ENCODE measurements around the gene LEKR1. TPM values are rescaled to one million over a fixed set of nuclear protein-coding genes. Genes with fewer than 3 reads are reported as not detected.

Gene LEKR1
- total and polyA plus RNA-seq, 9 of the 15 experiments (the other 6 are each of a cell fraction or from before 2014, with no cell fraction given): 0.76 to 1.8 (median 1.2) TPM

DNA sequence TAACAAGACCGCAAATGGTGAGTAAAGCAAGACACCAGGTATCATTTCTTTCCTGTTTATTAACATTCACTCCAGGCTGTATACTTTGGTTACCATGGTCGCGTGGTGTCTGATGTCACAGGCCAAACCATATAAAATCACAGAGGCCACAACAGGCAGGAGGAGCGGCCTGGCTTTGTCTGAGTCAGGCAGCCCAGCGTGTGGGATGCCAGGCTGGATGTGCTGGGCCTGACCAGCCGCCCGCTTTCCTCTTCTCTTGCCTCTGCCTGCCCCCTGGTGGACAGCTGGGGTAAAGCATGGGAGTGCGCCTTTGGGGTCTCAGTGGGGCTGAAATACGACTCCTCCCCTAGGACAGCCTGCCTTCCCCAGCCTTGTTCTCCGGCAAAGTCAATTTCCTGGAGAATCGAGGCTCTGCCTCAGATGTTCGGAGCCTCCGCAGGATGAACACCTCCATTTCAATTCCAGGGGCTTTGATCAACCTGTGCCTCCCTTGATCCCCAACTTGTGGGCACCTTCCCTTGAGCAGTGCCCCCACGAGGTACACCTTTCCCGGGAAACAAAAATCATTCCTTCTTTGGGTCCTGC is 255.6 kb downstream of the LEKR1 start (continued):
- TF ChIP-seq, protein P1, sequence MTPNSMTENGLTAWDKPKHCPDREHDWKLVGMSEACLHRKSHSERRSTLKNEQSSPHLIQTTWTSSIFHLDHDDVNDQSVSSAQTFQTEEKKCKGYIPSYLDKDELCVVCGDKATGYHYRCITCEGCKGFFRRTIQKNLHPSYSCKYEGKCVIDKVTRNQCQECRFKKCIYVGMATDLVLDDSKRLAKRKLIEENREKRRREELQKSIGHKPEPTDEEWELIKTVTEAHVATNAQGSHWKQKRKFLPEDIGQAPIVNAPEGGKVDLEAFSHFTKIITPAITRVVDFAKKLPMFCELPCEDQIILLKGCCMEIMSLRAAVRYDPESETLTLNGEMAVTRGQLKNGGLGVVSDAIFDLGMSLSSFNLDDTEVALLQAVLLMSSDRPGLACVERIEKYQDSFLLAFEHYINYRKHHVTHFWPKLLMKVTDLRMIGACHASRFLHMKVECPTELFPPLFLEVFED (CRISPR knock-in tag; conservative IDR thresholded peaks at IDR 0.05): 0 out of 2 replicates have a peak, but pooled peaks have one; percentile 64
- 0 out of 4 replicates have a peak, but pooled peaks of 1 of the 2 experiments have one; percentile 14 for TF ChIP-seq TEAD1 (CRISPR knock-in tag; IDR thresholded peaks at IDR 0.05)
- TF ChIP-seq PURB (CRISPR knock-in tag; IDR thresholded peaks at IDR 0.05; ENCODE audit: low read depth): no peak
- peak; percentile 72 for TF ChIP-seq CTBP1 (IDR thresholded peaks at IDR 0.05; ENCODE audit: borderline replicate concordance)
- TF ChIP-seq SMAD2 (IDR thresholded peaks at IDR 0.05; ENCODE audit: low read depth, low read length): no peak
- peak; percentile 19; the same call in 1 of the 2 replicates for TF ChIP-seq FOXK1 (CRISPR knock-in tag; IDR thresholded peaks at IDR 0.05; ENCODE audit: borderline replicate concordance)
- peak; percentile 96 to 97 for TF ChIP-seq RAD21 (CRISPR knock-in tag; conservative IDR thresholded peaks at IDR 0.05 in 1 of 2, IDR thresholded peaks at IDR 0.05 in 1 of 2)
- TF ChIP-seq KLF13 (tag; IDR thresholded peaks at IDR 0.05; ENCODE audit: borderline replicate concordance, low read depth): 0 out of 2 replicates have a peak, but pooled peaks have one; percentile 23
- TF ChIP-seq DMBX1 (CRISPR knock-in tag; IDR thresholded peaks at IDR 0.05; ENCODE audit: borderline replicate concordance): peak; percentile 63; the same call in 1 of the 2 replicates
- peak; percentile 94 for TF ChIP-seq SMC3 (conservative IDR thresholded peaks at IDR 0.05; ENCODE audit: insufficient read depth, low read depth, low read length)
- 0 out of 2 replicates have a peak, but pooled peaks have one; percentile 41 for TF ChIP-seq HDGF (IDR thresholded peaks at IDR 0.05)
- TF ChIP-seq FOXM1 (IDR thresholded peaks at IDR 0.05; ENCODE audit: low read depth): no peak
- TF ChIP-seq FOXM1 (CRISPR knock-in tag; IDR thresholded peaks at IDR 0.05; ENCODE audit: low read depth): no peak
- no peak for TF ChIP-seq ZNF408 (CRISPR knock-in tag; IDR thresholded peaks at IDR 0.05; ENCODE audit: low read depth)
- no peak for TF ChIP-seq ZNF79 (CRISPR knock-in tag; IDR thresholded peaks at IDR 0.05; ENCODE audit: low read depth)
- TF ChIP-seq ZNF175 (CRISPR knock-in tag; IDR thresholded peaks at IDR 0.05; ENCODE audit: low read depth): 0 out of 2 replicates have a peak, but pooled peaks have one; percentile 21
- 0 out of 2 replicates have a peak, but pooled peaks have one; percentile 45 for TF ChIP-seq TARDBP (IDR thresholded peaks at IDR 0.05)
- peak in 1 of 2 experiments; percentile 26; a peak in 1 of 4 replicates for TF ChIP-seq KDM1A (IDR thresholded peaks at IDR 0.05)
- TF ChIP-seq FOXK2 (conservative IDR thresholded peaks at IDR 0.05 in 1 of 2, IDR thresholded peaks at IDR 0.05 in 1 of 2; ENCODE audit: low read depth in 2 of 2): peak in 1 of 2 experiments; percentile 36; a peak in 1 of 4 replicates
- TF ChIP-seq NR2C1 (IDR thresholded peaks at IDR 0.05): no peak
- no peak for TF ChIP-seq NR2C1 (tag; IDR thresholded peaks at IDR 0.05)
- TF ChIP-seq NFIC (IDR thresholded peaks at IDR 0.05): no peak
- TF ChIP-seq ZNF134 (CRISPR knock-in tag; conservative IDR thresholded peaks at IDR 0.05): no peak

Data from K562 (cell line).